ENCODE results near the gene RAB44.
"Not testable (repeated sequence)": the region's sequence is repeated elsewhere in the genome, so short reads cannot be mapped to it uniquely, and the experiment has no call there.

RAB44 gene

GRCh38 chr6:36697481-36697903, at the start of gene RAB44:
Gene RAB44 (plus strand): TSS chr6:36697826. CDS start chr6:36704236, 6,410 bp downstream.
- DNase-seq: no peak

- no peak for DNase-seq
Measured at GRCh38 chr6:36649086-36649485, 48.5 kb upstream of the RAB44 start.

GRCh38 chr6:36649701-36650484, 47.7 kb upstream of the RAB44 start:
- no peak for DNase-seq

- no peak for DNase-seq
Measured at GRCh38 chr6:36650848-36651478, 46.7 kb upstream of the RAB44 start.

- no peak for DNase-seq
Measured at GRCh38 chr6:36651659-36652379, 45.8 kb upstream of the RAB44 start.

- DNase-seq: not testable (repeated sequence)
Measured at GRCh38 chr6:36654469-36654868, 43.2 kb upstream of the RAB44 start.

- no peak for DNase-seq
Measured at GRCh38 chr6:36655085-36655724, 42.4 kb upstream of the RAB44 start.

GRCh38 chr6:36656441-36656840, 41.2 kb upstream of the RAB44 start:
- DNase-seq: no peak

GRCh38 chr6:36657271-36657670, 40.4 kb upstream of the RAB44 start:
- no peak for DNase-seq

- no peak for DNase-seq
Measured at GRCh38 chr6:36657942-36658544, 39.6 kb upstream of the RAB44 start.

- no peak for DNase-seq
Measured at GRCh38 chr6:36659271-36659670, 38.4 kb upstream of the RAB44 start.

- DNase-seq: no peak
Measured at GRCh38 chr6:36660771-36661471, 36.7 kb upstream of the RAB44 start.

- no peak for DNase-seq
Measured at GRCh38 chr6:36662380-36662779, 35.2 kb upstream of the RAB44 start.

- DNase-seq: no peak
Measured at GRCh38 chr6:36662827-36663256, 34.8 kb upstream of the RAB44 start.

- no peak for DNase-seq
Measured at GRCh38 chr6:36663504-36664446, 33.9 kb upstream of the RAB44 start.

GRCh38 chr6:36665180-36665579, 32.4 kb upstream of the RAB44 start:
- no peak for DNase-seq

- no peak for DNase-seq
Measured at GRCh38 chr6:36666287-36666686, 31.3 kb upstream of the RAB44 start.

GRCh38 chr6:36666826-36667591, 30.6 kb upstream of the RAB44 start:
- no peak for DNase-seq

- DNase-seq: no peak
Measured at GRCh38 chr6:36668591-36668990, 29.0 kb upstream of the RAB44 start.

- no peak for DNase-seq
Measured at GRCh38 chr6:36669002-36669401, 28.6 kb upstream of the RAB44 start.

All from NCI-H2029 treated with DMSO at 0.1 percent for 48 hours (cell line).